Measurements from ENCODE around the gene SELP. TPM values are rescaled to one million over a fixed set of nuclear protein-coding genes. Genes with fewer than 3 reads are reported as not detected.

SELP gene
- 9.2 TPM for polyA plus RNA-seq (2013, experiment 1 of 2)
- 9.6 TPM for polyA plus RNA-seq (2013, experiment 2 of 2)

DNA sequence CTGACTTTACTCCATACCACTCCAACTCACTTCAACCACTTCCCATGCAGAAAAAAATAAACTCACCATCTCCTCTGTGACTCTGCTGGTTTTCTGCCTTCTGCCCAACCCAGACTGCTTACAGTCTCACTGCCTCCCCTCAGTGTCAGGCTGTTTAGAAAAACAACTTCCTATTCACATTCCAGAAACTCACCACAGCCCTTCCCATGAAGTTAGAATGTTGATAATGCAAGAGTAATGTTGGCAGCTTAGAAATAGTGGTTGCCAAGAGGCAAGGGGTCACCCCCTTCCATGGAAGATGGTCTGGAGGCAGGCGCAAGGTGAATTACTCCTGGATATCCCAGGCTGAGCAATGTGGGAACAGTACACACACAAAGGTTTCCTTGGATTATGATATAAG, at the start of gene SELP:
SELP (minus strand) TSS at position 119 of the 400 bp plus-strand sequence; CDS start at position 69, 50 bp downstream.
- Histone ChIP-seq H3K9me3 (ENCODE audit: control insufficient read depth, low read length) (peaks cover 25% of the 10 kb centered on the region), H3K14ac (ENCODE audit: low read length in 2 of 2) (no peak within 1 kb of the TSS), H3K18ac (ENCODE audit: low read depth in 1 of 2, low read length in 2 of 2) (no peak within 1 kb of the TSS), H3K4ac (ENCODE audit: low read depth in 1 of 2, low read length in 2 of 2) (no peak within 1 kb of the TSS), H3K4me3 (ENCODE audit: insufficient read depth in 1 of 2, low read depth in 1 of 2, low read length in 2 of 2) (no peak within 1 kb of the TSS), H3K4me1 (ENCODE audit: control insufficient read depth, insufficient read depth, low read depth, low read length) (no peaks in the 10 kb centered on the region), H3K4me2 (ENCODE audit: low read length, poor library complexity, severe bottlenecking) (no peak within 1 kb of the TSS), H3K27me3 (ENCODE audit: control insufficient read depth in 1 of 2, insufficient read depth in 1 of 2, low read length in 2 of 2) (peaks cover 0 to 4% of the 10 kb centered on the region in 2 experiments), H3K27ac (ENCODE audit: low read length, poor library complexity, severe bottlenecking) (no peak within 1 kb of the TSS), H4K8ac (ENCODE audit: low read length) (no peak within 1 kb of the TSS), H3K23ac (ENCODE audit: low read length in 2 of 2) (no peak within 1 kb of the TSS), H2BK12ac (ENCODE audit: low read length in 2 of 2) (no peak within 1 kb of the TSS), H2BK5ac (ENCODE audit: low read depth, low read length, poor library complexity, severe bottlenecking) (no peak within 1 kb of the TSS), H3K36me3 (ENCODE audit: control insufficient read depth in 1 of 2, insufficient read depth in 2 of 2, low read depth in 1 of 2, low read length in 2 of 2) (no peaks in the 10 kb centered on the region), H3K9ac (ENCODE audit: low read length) (no peak within 1 kb of the TSS), H2BK120ac (ENCODE audit: low read depth, low read length) (no peak within 1 kb of the TSS), H2AK5ac (ENCODE audit: low read length, severe bottlenecking) (no peak within 1 kb of the TSS), H4K91ac (ENCODE audit: low read length) (no peak within 1 kb of the TSS), H3K79me1 (replicated peaks; ENCODE audit: low read length, poor library complexity, severe bottlenecking) (no peaks in the 10 kb centered on the region), H2BK15ac (ENCODE audit: low read depth, poor library complexity, severe bottlenecking) (no peak within 1 kb of the TSS), H2AFZ (ENCODE audit: low read depth, low read length) (no peak within 1 kb of the TSS)
- 70% methylated on average over 1 of the region's 1 CpG for WGBS
- DNase-seq, result peak; percentile 71

DNA sequence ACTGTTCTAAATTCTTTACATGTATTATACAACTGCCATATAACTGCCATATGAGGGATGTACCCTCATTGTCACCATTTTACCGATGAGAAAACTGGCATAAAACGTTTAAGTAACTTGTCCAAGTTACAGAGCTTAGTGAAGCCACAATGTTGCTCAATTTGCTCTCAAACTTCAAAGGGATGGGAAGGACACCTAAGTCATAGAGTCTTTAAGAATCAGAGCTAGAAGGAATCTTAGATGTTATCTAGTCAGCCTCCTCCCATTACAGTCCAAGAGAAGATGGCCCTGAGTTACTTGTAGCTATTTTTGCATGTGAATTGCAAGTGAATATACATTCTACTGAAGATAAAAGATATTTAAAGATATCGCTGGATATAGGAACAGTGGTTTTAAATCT, 49.8 kb upstream of the SELP start:
- Histone ChIP-seq H4K8ac (ENCODE audit: low read length) (no peak overlapping the region), H2BK5ac (ENCODE audit: low read depth, low read length, poor library complexity, severe bottlenecking) (no peak overlapping the region), H3K18ac (ENCODE audit: low read depth in 1 of 2, low read length in 2 of 2) (no peak overlapping the region), H3K14ac (ENCODE audit: low read length in 2 of 2) (no peak overlapping the region), H3K4me2 (ENCODE audit: low read length, poor library complexity, severe bottlenecking) (no peak overlapping the region), H3K4me3 (ENCODE audit: insufficient read depth in 1 of 2, low read depth in 1 of 2, low read length in 2 of 2) (no peak overlapping the region), H2BK120ac (ENCODE audit: low read depth, low read length) (no peak overlapping the region), H3K27me3 (ENCODE audit: control insufficient read depth in 1 of 2, insufficient read depth in 1 of 2, low read length in 2 of 2) (peaks cover 0 to 14% of the 10 kb centered on the region in 2 experiments), H2AK5ac (ENCODE audit: low read length, severe bottlenecking) (no peak overlapping the region), H2AFZ (ENCODE audit: low read depth, low read length) (no peak overlapping the region), H3K9me3 (ENCODE audit: control insufficient read depth, low read length) (no peaks in the 10 kb centered on the region), H3K79me1 (replicated peaks; ENCODE audit: low read length, poor library complexity, severe bottlenecking) (no peaks in the 10 kb centered on the region), H3K4me1 (ENCODE audit: control insufficient read depth, insufficient read depth, low read depth, low read length) (no peaks in the 10 kb centered on the region), H3K23ac (ENCODE audit: low read length in 2 of 2) (no peak overlapping the region), H2BK12ac (ENCODE audit: low read length in 2 of 2) (no peak overlapping the region), H3K36me3 (ENCODE audit: control insufficient read depth in 1 of 2, insufficient read depth in 2 of 2, low read depth in 1 of 2, low read length in 2 of 2) (no peaks in the 10 kb centered on the region), H3K27ac (ENCODE audit: low read length, poor library complexity, severe bottlenecking) (no peak overlapping the region), H3K9ac (ENCODE audit: low read length) (no peak overlapping the region), H4K91ac (ENCODE audit: low read length) (no peak overlapping the region), H2BK15ac (ENCODE audit: low read depth, poor library complexity, severe bottlenecking) (no peak overlapping the region), H3K4ac (ENCODE audit: low read depth in 1 of 2, low read length in 2 of 2) (no peak overlapping the region)
- 90% methylated on average over 2 of the region's 3 CpGs for WGBS
- DNase-seq, result no peak

DNA sequence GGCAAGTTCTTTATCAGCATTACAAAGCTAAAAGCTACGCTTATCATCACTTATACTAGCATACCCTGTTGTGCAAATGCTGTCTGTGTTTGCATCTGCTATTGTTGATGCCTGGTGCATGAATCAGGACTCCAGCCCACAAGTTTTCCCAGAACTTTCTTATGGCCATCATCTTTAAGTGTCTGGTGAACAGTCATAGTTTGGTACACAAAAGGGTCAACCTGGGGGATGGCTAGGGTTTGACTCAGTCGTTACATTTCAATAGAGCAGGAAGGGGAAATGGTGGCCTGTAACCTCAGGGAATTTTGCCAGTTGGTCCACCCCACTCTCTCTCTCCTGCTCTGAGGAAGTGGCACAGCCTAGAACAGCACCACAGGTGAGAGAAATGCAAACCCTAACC, 46.1 kb upstream of the SELP start:
- DNase-seq, result peak; percentile 90
- Histone ChIP-seq H3K27me3 (ENCODE audit: control insufficient read depth in 1 of 2, insufficient read depth in 1 of 2, low read length in 2 of 2) (peaks cover 0 to 8% of the 10 kb centered on the region in 2 experiments), H3K9me3 (ENCODE audit: control insufficient read depth, low read length) (no peaks in the 10 kb centered on the region), H3K4ac (ENCODE audit: low read depth in 1 of 2, low read length in 2 of 2) (no peak overlapping the region), H3K4me3 (ENCODE audit: insufficient read depth in 1 of 2, low read depth in 1 of 2, low read length in 2 of 2) (no peak overlapping the region), H3K36me3 (ENCODE audit: control insufficient read depth in 1 of 2, insufficient read depth in 2 of 2, low read depth in 1 of 2, low read length in 2 of 2) (no peaks in the 10 kb centered on the region), H3K4me2 (ENCODE audit: low read length, poor library complexity, severe bottlenecking) (no peak overlapping the region), H4K8ac (ENCODE audit: low read length) (no peak overlapping the region), H3K14ac (ENCODE audit: low read length in 2 of 2) (no peak overlapping the region), H3K18ac (ENCODE audit: low read depth in 1 of 2, low read length in 2 of 2) (no peak overlapping the region), H2AFZ (ENCODE audit: low read depth, low read length) (no peak overlapping the region), H2AK5ac (ENCODE audit: low read length, severe bottlenecking) (no peak overlapping the region), H3K23ac (ENCODE audit: low read length in 2 of 2) (no peak overlapping the region), H2BK12ac (ENCODE audit: low read length in 2 of 2) (no peak overlapping the region), H2BK5ac (ENCODE audit: low read depth, low read length, poor library complexity, severe bottlenecking) (no peak overlapping the region), H3K27ac (ENCODE audit: low read length, poor library complexity, severe bottlenecking) (no peak overlapping the region), H3K79me1 (replicated peaks; ENCODE audit: low read length, poor library complexity, severe bottlenecking) (no peaks in the 10 kb centered on the region), H3K9ac (ENCODE audit: low read length) (no peak overlapping the region), H4K91ac (ENCODE audit: low read length) (no peak overlapping the region), H2BK120ac (ENCODE audit: low read depth, low read length) (no peak overlapping the region), H2BK15ac (ENCODE audit: low read depth, poor library complexity, severe bottlenecking) (no peak overlapping the region), H3K4me1 (ENCODE audit: control insufficient read depth, insufficient read depth, low read depth, low read length) (no peaks in the 10 kb centered on the region)
- 12% methylated on average over 2 of the region's 2 CpGs for WGBS

DNA sequence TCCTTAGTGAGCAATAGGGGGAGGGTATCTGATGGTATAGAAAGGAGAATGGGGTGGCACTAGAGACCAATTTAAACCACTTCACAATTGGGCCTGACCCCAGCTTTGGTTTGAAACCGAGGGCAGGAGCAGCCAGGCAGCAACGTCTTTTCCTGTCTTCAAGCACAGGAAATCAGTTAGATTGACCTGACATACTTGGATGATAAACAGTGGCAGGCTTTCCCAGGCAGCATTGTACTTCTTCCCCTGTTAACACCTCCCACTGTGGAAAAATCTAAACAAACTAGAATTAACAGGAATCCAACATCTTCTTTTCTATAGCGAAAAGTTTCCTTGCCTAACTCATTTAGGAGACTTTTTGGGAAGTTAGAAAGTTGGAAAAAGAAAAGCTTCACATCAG, 40.9 kb upstream of the SELP start:
- H3K4me1 ChIP-seq (ENCODE audit: control insufficient read depth, insufficient read depth, low read depth, low read length), result no peaks in the 10 kb centered on the region
- no peak overlapping the region for H2AFZ ChIP-seq (ENCODE audit: low read depth, low read length)
- H3K79me1 ChIP-seq (replicated peaks; ENCODE audit: low read length, poor library complexity, severe bottlenecking), result no peaks in the 10 kb centered on the region
- H3K4me3 ChIP-seq (ENCODE audit: insufficient read depth in 1 of 2, low read depth in 1 of 2, low read length in 2 of 2), result no peak overlapping the region
- H2AK5ac ChIP-seq (ENCODE audit: low read length, severe bottlenecking), result no peak overlapping the region
- no peak overlapping the region for H3K9ac ChIP-seq (ENCODE audit: low read length)
- H3K27ac ChIP-seq (ENCODE audit: low read length, poor library complexity, severe bottlenecking), result no peak overlapping the region
- no peaks in the 10 kb centered on the region for H3K9me3 ChIP-seq (ENCODE audit: control insufficient read depth, low read length)
- no peak overlapping the region for H2BK12ac ChIP-seq (ENCODE audit: low read length in 2 of 2)
- no peak overlapping the region for H3K4ac ChIP-seq (ENCODE audit: low read depth in 1 of 2, low read length in 2 of 2)
- no peak overlapping the region for H2BK15ac ChIP-seq (ENCODE audit: low read depth, poor library complexity, severe bottlenecking)
- 5% methylated on average over 2 of the region's 3 CpGs for WGBS
- H3K23ac ChIP-seq (ENCODE audit: low read length in 2 of 2), result no peak overlapping the region
- H3K36me3 ChIP-seq (ENCODE audit: control insufficient read depth in 1 of 2, insufficient read depth in 2 of 2, low read depth in 1 of 2, low read length in 2 of 2), result no peaks in the 10 kb centered on the region
- H3K27me3 ChIP-seq (ENCODE audit: control insufficient read depth in 1 of 2, insufficient read depth in 1 of 2, low read length in 2 of 2), result peaks cover 0 to 5% of the 10 kb centered on the region in 2 experiments
- H2BK120ac ChIP-seq (ENCODE audit: low read depth, low read length), result no peak overlapping the region
- no peak overlapping the region for H3K14ac ChIP-seq (ENCODE audit: low read length in 2 of 2)
- H2BK5ac ChIP-seq (ENCODE audit: low read depth, low read length, poor library complexity, severe bottlenecking), result no peak overlapping the region
- no peak overlapping the region for H4K91ac ChIP-seq (ENCODE audit: low read length)
- DNase-seq, result peak; percentile 35
- no peak overlapping the region for H4K8ac ChIP-seq (ENCODE audit: low read length)
- H3K4me2 ChIP-seq (ENCODE audit: low read length, poor library complexity, severe bottlenecking), result no peak overlapping the region
- no peak overlapping the region for H3K18ac ChIP-seq (ENCODE audit: low read depth in 1 of 2, low read length in 2 of 2)

All from mesenchymal stem cell (in vitro differentiated cells and primary cell).